Activated CD8-positive, alpha-beta memory T cell treated with anti-CD3 and anti-CD28 coated beads for 4 hours (primary cell): Measurements from ENCODE around the gene CABP7.

Source experiments
- DNase-seq, 2 donors: peaks; one replicate each; pipeline ENCODE4 v3.0.0-alpha.2; 2020; ENCODE audit warnings: low read depth in 2 of 2

Gene CABP7

GRCh38 chr22:29702000-29702930 is 17.5 kb upstream of the CABP7 start:
- no peak for DNase-seq

GRCh38 chr22:29702931-29703501 is 16.8 kb upstream of the CABP7 start:
- DNase-seq = no peak

DNA sequence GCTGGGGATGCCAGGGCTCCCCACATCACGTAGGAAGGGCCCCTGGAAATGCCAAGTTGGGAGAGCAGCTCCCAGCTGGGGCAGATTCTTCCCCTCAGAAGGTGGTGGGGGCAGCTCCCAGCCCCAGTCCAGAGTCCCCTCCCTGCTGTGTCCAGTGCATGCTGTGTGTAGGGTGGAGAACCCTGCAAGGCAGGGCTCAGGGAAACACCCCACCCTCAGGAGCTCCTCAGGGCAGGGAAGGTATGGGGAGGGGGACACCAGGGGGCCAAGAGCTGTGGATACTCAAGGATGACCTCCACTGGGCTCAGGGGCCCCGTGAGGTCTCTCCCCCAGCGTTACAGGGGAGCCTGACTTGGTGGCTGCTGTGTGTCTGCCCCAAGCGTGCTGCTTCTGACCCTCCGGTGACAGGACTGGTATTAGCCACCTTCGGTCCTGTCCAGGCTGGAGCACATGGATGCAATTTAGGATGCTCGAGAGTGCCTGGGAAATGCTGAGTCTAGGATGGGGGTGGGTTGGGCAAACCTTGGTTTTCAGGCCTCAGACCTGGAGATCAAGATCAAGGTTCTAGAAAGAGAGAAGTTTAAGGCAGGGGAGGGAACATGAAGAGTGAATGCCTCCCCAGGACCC is 16.1 kb upstream of the CABP7 start:
- no peak for DNase-seq

DNA sequence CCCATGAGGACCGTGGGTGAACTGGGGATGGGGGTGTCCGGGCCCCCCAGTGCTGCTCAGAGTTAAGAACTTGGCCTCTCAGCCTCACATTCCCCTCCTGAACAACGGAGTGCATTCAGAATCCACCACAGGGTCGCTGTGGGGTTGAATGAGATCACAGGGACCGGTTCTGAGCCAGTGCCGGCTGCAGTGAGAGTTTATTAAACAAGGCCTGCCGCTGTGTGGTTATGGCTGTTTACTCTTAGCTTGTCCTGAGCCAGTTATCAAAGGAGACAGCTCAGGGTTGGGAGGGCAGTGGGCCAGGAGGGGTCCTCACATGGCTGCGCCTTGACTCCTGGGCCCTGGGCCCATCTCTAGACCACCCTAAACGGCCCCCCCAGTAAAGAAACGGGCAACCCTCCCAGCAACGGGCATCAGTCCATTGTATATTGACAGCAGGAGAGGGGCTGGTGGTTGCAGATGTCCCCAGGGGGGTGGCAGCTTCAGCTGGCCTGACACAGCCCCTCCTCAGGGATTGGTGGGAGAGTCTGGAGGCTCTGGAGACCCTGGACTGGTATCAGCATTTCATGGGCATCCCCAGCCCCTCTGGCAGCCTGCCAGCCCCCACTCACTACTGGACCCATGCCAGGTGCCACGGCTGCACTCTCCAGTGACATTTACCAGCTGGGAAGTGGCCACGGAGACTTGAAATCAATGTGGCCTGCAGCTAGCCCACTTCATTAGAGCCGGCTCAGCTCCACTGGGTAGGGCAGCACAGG is 15.1 kb upstream of the CABP7 start:
- DNase-seq = no peak

- no peak for DNase-seq
Observed at GRCh38 chr22:29705651-29706050, 14.2 kb upstream of the CABP7 start.

- DNase-seq = no peak
Observed at GRCh38 chr22:29706486-29706885, 13.3 kb upstream of the CABP7 start.

GRCh38 chr22:29707010-29707409 is 12.8 kb upstream of the CABP7 start:
- no peak for DNase-seq

DNA sequence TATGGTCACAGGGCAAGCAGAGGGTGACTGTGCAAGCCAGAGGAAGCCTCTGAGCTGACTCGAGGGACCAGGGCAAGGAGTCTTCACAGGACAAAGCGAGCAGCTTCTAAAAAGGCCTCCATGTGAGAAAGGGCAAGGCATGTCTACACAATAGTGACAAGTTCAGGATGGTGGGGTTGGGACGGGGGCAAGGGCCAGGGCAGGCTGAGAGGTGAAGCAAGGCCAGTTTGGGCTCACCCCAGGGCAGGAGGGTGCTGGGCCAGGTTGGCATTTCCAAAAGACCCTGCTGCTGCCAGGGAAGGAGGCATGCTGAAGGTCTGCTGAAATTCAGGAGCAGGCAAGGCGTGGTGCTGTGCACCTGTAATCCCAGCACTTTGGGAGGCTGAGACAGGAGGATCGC is 12.3 kb upstream of the CABP7 start:
- no peak for DNase-seq

DNA sequence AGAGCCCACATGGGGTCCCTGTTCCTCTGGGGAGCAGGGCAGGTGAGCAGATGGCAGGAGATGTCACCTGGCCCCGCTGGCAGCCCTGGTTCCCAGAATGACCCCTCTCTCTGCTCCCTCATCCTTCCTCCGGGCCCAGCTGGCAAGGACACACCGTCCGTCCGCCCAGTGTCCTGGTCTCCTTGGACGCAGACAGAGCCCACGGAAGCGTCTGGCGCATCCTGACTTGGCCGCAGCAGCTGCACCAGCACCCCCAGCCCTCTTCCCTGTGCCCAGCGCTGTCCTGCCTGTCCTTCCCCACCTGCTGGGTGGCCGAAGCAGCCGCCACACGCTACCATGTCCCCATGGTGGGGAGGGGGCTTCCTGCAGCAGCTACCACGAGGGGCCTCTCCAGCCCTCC is 9.6 kb upstream of the CABP7 start:
- DNase-seq = no peak

GRCh38 chr22:29710922-29711593 is 8.7 kb upstream of the CABP7 start:
- no peak for DNase-seq

DNA sequence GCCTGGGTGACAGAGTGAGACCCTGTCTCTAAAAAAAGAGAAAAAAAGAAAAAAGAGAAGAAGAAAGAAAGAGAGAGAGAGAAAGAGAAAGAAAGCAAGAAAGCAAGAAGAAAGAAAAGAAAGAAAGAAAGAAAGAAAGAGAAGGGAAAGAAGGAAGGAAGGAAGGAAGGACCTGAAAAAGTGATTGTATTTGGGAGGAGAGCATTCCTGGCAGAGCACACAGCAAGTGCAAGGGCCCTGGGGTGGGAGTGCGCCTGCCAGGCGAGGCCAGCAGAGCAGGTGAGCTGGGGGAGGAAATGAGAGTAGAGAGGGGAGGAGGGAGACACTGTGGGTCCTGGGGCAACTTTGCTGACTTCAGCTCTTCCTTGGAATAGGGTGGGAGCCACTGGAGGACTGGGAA is 7.7 kb upstream of the CABP7 start:
- no peak for DNase-seq

DNA sequence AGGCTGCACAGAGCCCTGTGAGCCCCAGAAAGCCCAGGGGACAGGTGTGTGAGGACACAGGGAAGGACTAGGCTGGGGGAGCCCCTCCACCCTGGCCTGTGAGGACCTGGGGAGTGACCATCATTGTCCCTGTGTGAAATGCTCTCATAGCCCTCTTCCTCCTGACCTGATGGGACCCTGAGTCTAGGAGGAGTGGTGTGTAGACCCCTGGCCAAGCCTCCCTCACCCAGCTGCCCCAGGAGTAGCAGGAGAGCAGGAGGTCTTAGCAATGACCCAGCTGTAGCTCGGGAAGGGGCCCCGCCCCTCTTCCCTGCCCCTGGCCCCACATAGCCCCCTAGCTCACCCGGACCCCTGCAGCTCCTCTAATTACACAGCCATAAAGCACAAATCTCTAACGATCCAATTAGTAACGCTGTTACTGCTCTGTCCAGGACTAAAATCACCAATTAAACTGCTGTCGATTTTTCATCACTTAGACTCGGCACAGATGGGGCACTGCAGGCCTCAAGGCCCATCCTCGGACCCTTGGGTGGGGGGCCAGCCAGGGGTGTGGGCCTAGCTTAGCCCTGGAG is 6.6 kb upstream of the CABP7 start:
- DNase-seq = no peak

DNA sequence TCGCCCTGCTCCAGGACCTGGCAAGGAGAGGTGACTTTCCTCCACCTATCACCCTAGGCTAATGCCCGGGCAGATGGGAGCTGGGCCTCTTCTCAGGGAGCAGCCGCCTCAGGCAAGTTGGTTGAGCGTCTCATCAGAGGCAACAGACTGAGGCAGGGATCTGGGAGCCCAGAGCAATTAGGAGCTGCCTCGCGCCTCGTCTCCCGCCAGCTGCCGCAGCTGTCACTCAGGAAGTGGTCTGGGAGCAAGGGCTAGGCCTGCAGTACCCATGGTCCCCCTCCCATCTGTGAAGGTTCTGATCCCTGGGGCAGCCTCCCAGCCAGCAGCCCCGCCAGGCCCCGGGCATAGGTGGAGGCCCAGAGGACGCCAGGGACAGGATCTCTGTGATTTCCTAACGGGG is 4.6 kb upstream of the CABP7 start:
- DNase-seq = no peak

DNA sequence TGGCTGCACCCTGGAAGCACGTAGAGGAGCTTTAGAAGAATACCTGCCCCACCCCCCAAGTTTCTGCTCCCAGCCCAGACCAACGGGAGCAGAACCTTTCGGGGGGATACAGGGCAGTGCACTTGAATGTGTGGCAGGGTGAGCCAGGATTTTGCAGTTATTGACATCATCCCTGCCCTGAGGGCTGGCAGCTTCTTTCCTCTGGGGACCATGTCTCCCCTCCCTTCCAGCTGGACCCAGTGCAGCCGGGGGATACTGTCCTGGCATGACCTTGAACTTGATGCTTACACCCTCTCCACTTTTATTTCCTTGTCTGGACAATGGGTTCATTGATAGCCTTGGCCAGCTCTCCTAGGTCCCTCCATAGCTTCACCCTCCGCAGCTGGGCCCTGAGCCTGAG is 4.1 kb upstream of the CABP7 start:
- DNase-seq = no peak

DNA sequence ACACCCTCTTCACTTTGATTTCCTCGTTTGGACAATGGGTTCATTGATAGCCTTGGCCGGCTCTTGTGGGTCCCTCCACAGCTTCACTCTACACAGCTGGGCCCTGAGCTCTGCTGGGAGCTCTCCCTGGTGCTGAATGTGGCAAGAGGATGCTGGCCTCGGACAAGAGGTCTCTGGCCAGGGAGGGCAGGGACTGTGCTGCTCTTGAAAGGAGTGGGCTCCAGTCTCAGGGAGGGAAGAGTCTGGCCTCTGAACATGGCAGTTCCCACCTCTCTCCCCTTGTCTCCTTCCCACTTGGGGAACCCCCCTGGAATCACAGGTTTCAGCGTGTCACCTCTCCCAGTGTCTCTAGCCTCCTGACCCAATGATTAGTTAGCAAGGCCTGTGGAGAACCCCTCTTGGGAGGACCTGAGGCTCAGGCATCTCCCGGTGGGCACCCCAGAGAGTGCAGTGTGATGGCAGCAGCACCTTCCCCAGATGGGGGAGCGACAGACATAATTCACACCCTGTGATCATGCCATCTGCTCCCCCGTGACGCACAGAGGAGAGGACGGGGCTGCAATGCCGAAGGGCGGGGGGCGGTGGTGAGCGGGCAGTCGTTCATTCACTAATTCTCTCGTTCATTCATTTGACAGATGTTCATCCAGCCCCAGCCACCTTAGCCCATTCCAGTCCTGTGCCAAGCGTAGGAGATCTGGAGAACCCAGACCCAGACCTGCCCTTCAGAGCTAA is 2.8 kb upstream of the CABP7 start:
- DNase-seq = no peak

GRCh38 chr22:29717789-29718188 is 2.0 kb upstream of the CABP7 start:
- DNase-seq = no peak

DNA sequence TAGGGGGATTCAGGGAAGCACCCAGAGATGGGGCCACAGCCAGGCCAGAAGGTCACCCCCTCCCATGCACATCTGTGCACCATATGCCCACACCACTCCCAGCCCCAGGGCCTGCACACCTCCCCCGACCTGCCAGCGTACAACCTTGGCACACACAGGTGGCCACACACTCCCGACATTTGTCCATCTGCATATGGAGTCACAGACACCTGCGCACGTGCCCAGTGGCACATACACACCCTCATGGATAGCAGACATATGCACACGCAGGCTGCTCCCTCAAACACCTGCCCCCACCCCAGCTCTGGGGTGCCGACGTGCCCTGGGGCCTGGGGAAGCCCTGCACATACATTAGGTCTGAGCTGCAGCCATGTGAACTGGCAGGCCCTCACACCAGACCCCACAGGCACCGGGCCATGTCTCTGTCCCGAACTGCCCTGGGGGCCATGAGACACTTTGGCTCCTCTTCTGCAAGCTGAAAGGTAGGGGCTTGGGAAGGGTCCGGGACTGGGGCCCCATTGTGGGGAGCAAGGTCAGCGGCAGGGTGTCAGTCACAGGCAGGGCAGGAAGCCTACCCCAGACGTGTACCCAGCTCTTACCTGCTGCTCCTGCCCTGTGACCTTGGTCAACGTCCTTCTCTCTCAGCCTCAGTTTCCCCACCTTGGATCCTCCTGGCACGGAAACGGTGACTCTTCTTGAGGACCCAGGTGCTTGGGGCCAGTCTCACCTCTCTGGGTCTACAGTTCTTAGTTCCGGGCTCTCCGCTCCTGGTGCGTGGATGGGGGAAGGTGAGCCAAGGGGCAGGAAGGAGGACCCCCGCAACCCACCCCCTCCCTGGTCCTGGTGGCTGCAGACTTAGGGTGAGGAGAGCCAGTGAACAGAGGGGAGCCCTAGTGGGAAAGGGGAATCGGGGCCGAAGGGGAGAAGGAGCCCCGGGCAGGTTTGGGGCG is 579 bp upstream of the CABP7 start:
- DNase-seq = no peak

GRCh38 chr22:29720811-29721323 is 1.1 kb downstream of the CABP7 start:
- DNase-seq = no peak

DNA sequence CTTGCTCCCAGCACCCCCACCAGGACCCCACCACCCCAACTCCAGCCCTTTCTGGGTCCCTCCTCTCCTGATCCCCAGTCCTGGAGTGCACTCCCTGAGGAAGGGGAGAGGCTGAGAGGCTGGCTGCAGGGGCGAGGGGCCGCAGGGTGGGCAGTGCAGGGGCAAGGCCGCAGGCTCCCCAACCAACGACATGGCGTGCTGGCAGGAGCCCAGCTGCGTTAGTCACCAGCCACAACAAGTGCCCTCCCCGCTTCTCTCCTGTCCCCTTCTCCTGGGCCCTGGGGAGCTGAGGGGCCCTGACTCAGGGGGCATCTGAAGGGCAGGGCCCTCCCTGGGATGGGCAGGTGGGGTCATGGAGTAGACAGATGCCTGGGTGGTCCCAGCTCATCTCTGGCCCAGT is 2.3 kb downstream of the CABP7 start:
- no peak for DNase-seq
